SK-N-SH treated with all-trans-retinoic acid at 6 μM for 48 hours (cell line): ENCODE results near the gene CCT2.

Source experiments
- ARNTL ChIP-seq: fragments of 450-650 bp; formaldehyde crosslinking; IDR thresholded peaks from 2 replicates; pipeline ENCODE4 v1.5.0; 2020; ENCODE audit warnings: low read depth, mild to moderate bottlenecking, moderate library complexity, borderline replicate concordance
- RARB ChIP-seq: fragments of 250-450 bp; sonication (Bioruptor Pico); IDR thresholded peaks from 2 replicates; pipeline ENCODE4 v1.8.0; 2021; ENCODE audit warnings: mild to moderate bottlenecking, moderate library complexity
- ZC3H10 ChIP-seq: fragments of 250-450 bp; sonication (Bioruptor Pico); IDR thresholded peaks from 2 replicates; pipeline ENCODE4 v1.5.1; 2021; ENCODE audit warnings: mild to moderate bottlenecking, moderate library complexity
- ZFP30 ChIP-seq: fragments of 450-650 bp; formaldehyde crosslinking; IDR thresholded peaks from 2 replicates; pipeline ENCODE4 v1.5.0; 2022; ENCODE audit warnings: mild to moderate bottlenecking, moderate library complexity
- TF ChIP-seq, protein P1 (sequence below): fragments of 250-450 bp; sonication (Bioruptor Pico); IDR thresholded peaks from 2 replicates; pipeline ENCODE4 v1.5.1; 2020; ENCODE audit warnings: low read depth, mild to moderate bottlenecking, moderate library complexity
- TF ChIP-seq, protein P2 (sequence below): fragments of 250-450 bp; sonication (Bioruptor Pico); IDR thresholded peaks from 2 replicates; pipeline ENCODE4 v1.8.0; 2020; ENCODE audit warnings: mild to moderate bottlenecking, moderate library complexity, borderline replicate concordance
- TF ChIP-seq, protein P3 (sequence below): fragments of 250-450 bp; sonication (Bioruptor Pico); IDR thresholded peaks from 2 replicates; pipeline ENCODE4 v1.5.1; 2021; ENCODE audit warnings: mild to moderate bottlenecking, moderate library complexity
- TF ChIP-seq, protein P4 (sequence below): fragments of 250-450 bp; sonication (Bioruptor Pico); IDR thresholded peaks from 2 replicates; pipeline ENCODE4 v1.8.0; 2021; ENCODE audit warnings: low read depth, mild to moderate bottlenecking, moderate library complexity, borderline replicate concordance
- TF ChIP-seq, protein P5 (sequence below): fragments of 250-450 bp; sonication (Bioruptor Pico); IDR thresholded peaks from 2 replicates; pipeline ENCODE4 v1.5.0; 2020; ENCODE audit warnings: mild to moderate bottlenecking, moderate library complexity

DNA sequence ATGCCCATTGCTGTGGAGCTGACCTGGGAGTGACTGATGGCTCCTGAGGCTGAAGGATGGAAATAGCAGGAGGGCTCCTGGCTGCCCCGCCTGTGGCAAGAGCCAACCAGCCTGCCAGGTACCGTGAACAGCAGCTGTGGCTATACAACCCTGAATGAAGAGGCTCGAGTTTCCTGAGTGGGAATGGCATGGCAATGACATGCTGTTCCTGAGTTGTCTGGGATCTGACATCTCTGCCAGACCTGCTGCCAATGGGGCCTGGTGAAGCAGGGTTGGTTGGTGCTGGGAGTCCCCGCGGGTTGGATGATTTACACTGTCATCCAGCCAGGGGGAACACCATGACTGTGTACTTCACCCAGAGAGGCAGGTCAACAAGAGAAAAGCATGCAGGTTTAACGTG lies 57.3 kb downstream of the CCT2 start:
- TF ChIP-seq ZC3H10 (CRISPR knock-in tag) (no peak), ARNTL (CRISPR knock-in tag) (no peak), RARB (CRISPR knock-in tag) (no peak), ZFP30 (CRISPR knock-in tag) (no peak)
- TF ChIP-seq, protein P1, sequence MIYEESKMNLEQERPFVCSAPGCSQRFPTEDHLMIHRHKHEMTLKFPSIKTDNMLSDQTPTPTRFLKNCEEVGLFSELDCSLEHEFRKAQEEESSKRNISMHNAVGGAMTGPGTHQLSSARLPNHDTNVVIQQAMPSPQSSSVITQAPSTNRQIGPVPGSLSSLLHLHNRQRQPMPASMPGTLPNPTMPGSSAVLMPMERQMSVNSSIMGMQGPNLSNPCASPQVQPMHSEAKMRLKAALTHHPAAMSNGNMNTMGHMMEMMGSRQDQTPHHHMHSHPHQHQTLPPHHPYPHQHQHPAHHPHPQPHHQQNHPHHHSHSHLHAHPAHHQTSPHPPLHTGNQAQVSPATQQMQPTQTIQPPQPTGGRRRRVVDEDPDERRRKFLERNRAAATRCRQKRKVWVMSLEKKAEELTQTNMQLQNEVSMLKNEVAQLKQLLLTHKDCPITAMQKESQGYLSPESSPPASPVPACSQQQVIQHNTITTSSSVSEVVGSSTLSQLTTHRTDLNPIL, result no peak
- TF ChIP-seq, protein P2, sequence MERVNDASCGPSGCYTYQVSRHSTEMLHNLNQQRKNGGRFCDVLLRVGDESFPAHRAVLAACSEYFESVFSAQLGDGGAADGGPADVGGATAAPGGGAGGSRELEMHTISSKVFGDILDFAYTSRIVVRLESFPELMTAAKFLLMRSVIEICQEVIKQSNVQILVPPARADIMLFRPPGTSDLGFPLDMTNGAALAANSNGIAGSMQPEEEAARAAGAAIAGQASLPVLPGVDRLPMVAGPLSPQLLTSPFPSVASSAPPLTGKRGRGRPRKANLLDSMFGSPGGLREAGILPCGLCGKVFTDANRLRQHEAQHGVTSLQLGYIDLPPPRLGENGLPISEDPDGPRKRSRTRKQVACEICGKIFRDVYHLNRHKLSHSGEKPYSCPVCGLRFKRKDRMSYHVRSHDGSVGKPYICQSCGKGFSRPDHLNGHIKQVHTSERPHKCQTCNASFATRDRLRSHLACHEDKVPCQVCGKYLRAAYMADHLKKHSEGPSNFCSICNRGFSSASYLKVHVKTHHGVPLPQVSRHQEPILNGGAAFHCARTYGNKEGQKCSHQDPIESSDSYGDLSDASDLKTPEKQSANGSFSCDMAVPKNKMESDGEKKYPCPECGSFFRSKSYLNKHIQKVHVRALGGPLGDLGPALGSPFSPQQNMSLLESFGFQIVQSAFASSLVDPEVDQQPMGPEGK (CRISPR knock-in tag), result no peak
- TF ChIP-seq, protein P3, sequence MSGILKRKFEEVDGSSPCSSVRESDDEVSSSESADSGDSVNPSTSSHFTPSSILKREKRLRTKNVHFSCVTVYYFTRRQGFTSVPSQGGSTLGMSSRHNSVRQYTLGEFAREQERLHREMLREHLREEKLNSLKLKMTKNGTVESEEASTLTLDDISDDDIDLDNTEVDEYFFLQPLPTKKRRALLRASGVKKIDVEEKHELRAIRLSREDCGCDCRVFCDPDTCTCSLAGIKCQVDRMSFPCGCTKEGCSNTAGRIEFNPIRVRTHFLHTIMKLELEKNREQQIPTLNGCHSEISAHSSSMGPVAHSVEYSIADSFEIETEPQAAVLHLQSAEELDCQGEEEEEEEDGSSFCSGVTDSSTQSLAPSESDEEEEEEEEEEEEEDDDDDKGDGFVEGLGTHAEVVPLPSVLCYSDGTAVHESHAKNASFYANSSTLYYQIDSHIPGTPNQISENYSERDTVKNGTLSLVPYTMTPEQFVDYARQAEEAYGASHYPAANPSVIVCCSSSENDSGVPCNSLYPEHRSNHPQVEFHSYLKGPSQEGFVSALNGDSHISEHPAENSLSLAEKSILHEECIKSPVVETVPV (CRISPR knock-in tag), result no peak
- TF ChIP-seq, protein P4, sequence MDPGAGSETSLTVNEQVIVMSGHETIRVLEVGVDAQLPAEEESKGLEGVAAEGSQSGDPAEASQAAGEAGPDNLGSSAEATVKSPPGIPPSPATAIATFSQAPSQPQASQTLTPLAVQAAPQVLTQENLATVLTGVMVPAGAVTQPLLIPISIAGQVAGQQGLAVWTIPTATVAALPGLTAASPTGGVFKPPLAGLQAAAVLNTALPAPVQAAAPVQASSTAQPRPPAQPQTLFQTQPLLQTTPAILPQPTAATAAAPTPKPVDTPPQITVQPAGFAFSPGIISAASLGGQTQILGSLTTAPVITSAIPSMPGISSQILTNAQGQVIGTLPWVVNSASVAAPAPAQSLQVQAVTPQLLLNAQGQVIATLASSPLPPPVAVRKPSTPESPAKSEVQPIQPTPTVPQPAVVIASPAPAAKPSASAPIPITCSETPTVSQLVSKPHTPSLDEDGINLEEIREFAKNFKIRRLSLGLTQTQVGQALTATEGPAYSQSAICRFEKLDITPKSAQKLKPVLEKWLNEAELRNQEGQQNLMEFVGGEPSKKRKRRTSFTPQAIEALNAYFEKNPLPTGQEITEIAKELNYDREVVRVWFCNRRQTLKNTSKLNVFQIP (CRISPR knock-in tag), result no peak
- TF ChIP-seq, protein P5, sequence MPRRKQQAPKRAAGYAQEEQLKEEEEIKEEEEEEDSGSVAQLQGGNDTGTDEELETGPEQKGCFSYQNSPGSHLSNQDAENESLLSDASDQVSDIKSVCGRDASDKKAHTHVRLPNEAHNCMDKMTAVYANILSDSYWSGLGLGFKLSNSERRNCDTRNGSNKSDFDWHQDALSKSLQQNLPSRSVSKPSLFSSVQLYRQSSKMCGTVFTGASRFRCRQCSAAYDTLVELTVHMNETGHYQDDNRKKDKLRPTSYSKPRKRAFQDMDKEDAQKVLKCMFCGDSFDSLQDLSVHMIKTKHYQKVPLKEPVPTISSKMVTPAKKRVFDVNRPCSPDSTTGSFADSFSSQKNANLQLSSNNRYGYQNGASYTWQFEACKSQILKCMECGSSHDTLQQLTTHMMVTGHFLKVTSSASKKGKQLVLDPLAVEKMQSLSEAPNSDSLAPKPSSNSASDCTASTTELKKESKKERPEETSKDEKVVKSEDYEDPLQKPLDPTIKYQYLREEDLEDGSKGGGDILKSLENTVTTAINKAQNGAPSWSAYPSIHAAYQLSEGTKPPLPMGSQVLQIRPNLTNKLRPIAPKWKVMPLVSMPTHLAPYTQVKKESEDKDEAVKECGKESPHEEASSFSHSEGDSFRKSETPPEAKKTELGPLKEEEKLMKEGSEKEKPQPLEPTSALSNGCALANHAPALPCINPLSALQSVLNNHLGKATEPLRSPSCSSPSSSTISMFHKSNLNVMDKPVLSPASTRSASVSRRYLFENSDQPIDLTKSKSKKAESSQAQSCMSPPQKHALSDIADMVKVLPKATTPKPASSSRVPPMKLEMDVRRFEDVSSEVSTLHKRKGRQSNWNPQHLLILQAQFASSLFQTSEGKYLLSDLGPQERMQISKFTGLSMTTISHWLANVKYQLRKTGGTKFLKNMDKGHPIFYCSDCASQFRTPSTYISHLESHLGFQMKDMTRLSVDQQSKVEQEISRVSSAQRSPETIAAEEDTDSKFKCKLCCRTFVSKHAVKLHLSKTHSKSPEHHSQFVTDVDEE (CRISPR knock-in tag), result no peak
